CD4-positive, alpha-beta T cell treated with Interferon gamma for 1 hour (primary cell): ENCODE measurements around the gene C4orf50.
"Not testable (repeated sequence)": the region's sequence is repeated elsewhere in the genome, so short reads cannot be mapped to it uniquely, and the experiment has no call there.

ENCODE experiments used
- DNase-seq: peaks from one replicate; pipeline ENCODE4 v3.0.0-alpha.2; 2020

C4orf50 gene

GRCh38 chr4:5887011-5887360 lies 131.2 kb downstream of the C4orf50 start:
- DNase-seq: no peak

- DNase-seq: no peak
These were observed 132.5 kb downstream of the C4orf50 start for GRCh38 chr4:5885733-5886132.

- DNase-seq: no peak
These were observed 133.4 kb downstream of the C4orf50 start for GRCh38 chr4:5884796-5885195.

GRCh38 chr4:5883916-5884315 lies 134.3 kb downstream of the C4orf50 start:
- DNase-seq: no peak

GRCh38 chr4:5882947-5883346 lies 135.3 kb downstream of the C4orf50 start:
- DNase-seq: no peak

GRCh38 chr4:5881340-5881739 lies 136.9 kb downstream of the C4orf50 start:
- no peak for DNase-seq

- DNase-seq: no peak
These were observed 139.9 kb downstream of the C4orf50 start for GRCh38 chr4:5878359-5878758.

- DNase-seq: no peak
These were observed 140.8 kb downstream of the C4orf50 start for GRCh38 chr4:5877392-5877791.

- DNase-seq: no peak
These were observed 143.3 kb downstream of the C4orf50 start for GRCh38 chr4:5874811-5875449.

GRCh38 chr4:5870701-5871100 lies 147.5 kb downstream of the C4orf50 start:
- DNase-seq: no peak

- no peak for DNase-seq
These were observed 148.1 kb downstream of the C4orf50 start for GRCh38 chr4:5869966-5870619.

- DNase-seq: no peak
These were observed 150.4 kb downstream of the C4orf50 start for GRCh38 chr4:5867866-5868265.

- no peak for DNase-seq
These were observed 151.1 kb downstream of the C4orf50 start for GRCh38 chr4:5866841-5867813.

GRCh38 chr4:5865896-5866599 lies 152.2 kb downstream of the C4orf50 start:
- no peak for DNase-seq

- DNase-seq: no peak
These were observed 154.6 kb downstream of the C4orf50 start for GRCh38 chr4:5863461-5864113.

- no peak for DNase-seq
These were observed 160.0 kb downstream of the C4orf50 start for GRCh38 chr4:5858020-5858769.

GRCh38 chr4:5857199-5857598 lies 161.0 kb downstream of the C4orf50 start:
- DNase-seq: no peak

GRCh38 chr4:5856362-5856761 lies 161.9 kb downstream of the C4orf50 start:
- DNase-seq: not testable (repeated sequence)

- DNase-seq: no peak
These were observed 163.3 kb downstream of the C4orf50 start for GRCh38 chr4:5854929-5855328.

- DNase-seq: no peak
These were observed 165.6 kb downstream of the C4orf50 start for GRCh38 chr4:5852523-5853202.

- DNase-seq: no peak
These were observed 166.5 kb downstream of the C4orf50 start for GRCh38 chr4:5851637-5852301.
